Renal pelvis (tissue), 4 donors: ENCODE measurements around the gene GPR39. TPM values are rescaled to one million over a fixed set of nuclear protein-coding genes. Genes with fewer than 3 reads are reported as not detected.

Source experiments
- DNase-seq: peaks from one replicate; pipeline ENCODE4 v3.0.0-alpha.2; 2013
- polyA plus RNA-seq, 3 donors: library from polyadenylated mRNA; unstranded; fragments of 120-200 nt; gene quantifications; one replicate each; pipeline ENCODE4 v1.2.1, GENCODE V29; 2013; ENCODE audit not compliant: insufficient read length in 3 of 3

The GPR39 gene
- polyA plus RNA-seq, 3 donors, result 3.1 to 4.1 (median 4.0) TPM

- DNase-seq, result no peak
These were observed 8.8 kb upstream of the GPR39 start for GRCh38 chr2:132407784-132408183.

- no peak for DNase-seq
These were observed 4.6 kb upstream of the GPR39 start for GRCh38 chr2:132412021-132412420.

- no peak for DNase-seq
These were observed 2.5 kb upstream of the GPR39 start for GRCh38 chr2:132414081-132414480.

DNA sequence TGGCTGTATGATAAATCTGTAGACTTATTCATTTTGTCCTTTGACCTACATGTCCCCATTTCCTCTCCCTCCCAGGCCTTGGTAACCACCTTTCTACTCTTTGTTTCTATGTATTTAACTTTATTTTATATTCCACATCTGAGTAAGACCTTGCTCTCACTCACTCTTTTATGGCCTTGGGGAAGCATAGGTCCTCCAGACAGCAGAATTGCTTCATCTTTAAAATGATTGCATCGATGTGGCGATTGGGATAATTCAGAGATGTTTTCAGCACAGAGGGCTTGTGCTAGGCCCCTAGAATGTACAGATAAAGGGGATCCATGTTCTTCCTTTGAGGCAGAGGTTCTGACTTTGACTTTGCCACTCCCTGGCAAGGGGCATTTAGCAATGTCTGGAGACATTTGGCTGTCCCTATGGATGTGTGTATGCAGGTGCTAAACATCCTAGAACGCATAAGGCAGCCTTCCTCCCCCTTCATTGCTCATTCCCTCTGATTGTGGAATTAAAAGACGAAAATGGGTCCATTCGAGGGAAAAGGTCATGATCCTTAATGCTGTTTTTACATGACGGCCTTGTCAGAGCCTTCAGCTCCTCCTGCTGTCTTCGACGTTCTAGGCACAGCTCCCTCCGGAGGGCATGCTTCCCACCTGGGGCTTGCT is 1.2 kb upstream of the GPR39 start:
- no peak for DNase-seq

DNA sequence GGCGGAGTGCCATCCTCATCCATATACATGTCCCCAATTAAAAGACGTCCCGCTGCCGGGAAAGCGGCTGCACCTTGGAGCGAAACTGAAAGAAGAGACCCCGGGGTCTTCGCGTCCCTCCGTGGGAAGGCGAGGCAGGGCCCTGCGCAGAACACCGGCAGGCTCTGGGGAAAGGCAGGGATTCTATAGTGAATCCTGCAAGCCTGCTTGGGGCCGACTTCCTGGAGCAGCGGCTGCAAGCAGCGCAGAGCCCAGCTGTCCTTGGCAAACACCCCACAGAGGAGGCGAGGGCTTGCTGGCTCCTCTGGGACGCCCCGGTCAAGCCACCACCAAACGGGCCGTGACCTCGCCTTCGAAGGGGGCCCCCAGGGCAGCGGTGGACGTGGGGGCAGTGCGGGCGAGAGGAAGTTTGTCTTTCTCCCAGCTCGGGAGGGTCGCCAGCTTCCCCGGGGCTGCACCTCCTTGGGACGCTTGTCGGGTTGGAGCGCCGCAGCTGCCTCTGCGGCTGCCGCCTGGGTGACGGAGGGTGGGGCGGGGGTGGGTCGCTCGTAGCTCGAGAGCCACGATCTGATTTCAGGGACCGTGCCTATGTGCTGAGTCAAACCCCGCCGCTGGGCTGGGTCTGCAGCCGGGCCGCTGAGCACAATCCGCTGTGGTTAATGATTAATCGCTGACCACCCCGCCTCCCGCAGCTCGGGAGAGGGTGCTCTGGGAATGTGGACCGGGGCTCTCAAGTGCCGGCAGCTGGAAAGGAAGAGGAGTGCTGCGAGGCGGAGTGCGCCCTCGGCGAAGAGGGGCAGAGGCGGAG is 486 bp upstream of the GPR39 start:
- DNase-seq, result peak; percentile 87

DNA sequence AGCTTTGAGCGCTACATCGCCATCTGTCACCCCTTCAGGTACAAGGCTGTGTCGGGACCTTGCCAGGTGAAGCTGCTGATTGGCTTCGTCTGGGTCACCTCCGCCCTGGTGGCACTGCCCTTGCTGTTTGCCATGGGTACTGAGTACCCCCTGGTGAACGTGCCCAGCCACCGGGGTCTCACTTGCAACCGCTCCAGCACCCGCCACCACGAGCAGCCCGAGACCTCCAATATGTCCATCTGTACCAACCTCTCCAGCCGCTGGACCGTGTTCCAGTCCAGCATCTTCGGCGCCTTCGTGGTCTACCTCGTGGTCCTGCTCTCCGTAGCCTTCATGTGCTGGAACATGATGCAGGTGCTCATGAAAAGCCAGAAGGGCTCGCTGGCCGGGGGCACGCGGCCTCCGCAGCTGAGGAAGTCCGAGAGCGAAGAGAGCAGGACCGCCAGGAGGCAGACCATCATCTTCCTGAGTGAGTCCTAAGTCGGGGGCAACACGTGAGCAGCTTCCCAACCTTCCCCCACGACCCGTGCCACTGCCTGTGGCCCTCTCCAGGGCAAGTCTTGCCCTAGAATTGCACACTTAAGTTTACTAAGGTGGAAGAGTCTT is 928 bp downstream of the GPR39 start:
- no peak for DNase-seq

DNA sequence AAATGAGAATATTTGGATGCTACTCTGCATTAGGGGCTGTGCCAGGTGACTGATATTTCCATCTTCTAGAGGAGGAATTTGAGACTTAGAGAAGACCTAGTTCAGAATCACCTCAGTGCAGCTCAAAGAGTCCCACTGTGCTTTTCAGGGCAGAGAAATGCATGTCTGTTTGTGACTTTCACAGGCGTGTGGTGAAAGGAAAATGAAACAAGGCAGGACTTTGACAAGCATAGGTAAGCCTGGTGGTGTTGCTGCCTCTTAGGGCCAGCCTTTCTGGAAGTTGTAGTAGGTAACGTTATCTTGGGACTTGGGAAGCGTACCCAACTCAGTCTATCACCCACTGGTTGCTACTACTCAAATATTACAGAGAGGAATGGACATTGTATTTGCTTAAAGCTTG is 2.6 kb downstream of the GPR39 start:
- DNase-seq, result no peak

GRCh38 chr2:132419941-132420340 is 3.3 kb downstream of the GPR39 start:
- DNase-seq, result no peak

DNA sequence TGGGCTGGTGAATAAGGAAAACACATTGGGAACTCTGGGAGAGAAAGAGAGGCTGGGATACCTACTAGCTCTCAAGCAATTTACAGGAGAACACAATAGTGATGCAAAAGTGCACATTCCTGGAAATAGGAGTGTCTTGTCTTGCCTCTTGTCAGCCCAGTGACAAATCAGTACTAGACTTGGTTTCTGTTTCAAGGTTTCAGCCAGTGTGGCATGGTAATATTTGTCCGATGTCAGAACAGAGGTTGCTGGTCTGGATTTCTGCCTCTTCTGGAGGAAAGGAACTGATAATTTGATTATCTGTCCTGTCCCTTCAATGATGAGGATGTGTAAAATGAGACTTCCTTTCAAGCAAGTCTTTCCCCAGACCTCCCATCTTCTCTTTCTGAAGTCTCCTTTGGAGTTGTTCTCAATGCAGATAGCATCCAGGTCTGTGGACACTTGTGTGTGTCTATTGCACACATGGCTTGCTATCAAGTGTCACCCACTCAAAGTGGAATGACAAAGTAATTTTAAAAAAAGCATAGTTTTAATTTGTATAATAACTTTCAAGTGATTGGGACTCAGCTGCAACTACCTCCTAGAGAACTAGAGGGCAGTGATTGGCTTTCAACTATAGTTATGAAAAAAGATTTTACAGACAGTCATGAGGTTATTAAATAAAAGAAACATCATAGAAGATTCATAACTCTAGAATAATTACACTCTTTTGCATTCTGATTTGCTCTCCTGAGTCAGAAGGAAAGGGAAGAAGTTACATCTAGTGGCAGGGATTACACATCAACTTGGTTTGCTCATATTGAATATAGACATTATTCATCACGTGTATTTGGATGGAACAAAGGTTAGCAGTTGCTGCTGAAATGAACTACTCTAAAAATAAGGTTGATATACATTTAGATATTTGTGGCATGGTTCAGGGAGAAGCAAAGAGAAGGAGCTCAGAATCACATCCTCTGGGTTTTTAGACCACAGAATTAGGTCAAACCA is 4.5 kb downstream of the GPR39 start:
- DNase-seq, result no peak

DNA sequence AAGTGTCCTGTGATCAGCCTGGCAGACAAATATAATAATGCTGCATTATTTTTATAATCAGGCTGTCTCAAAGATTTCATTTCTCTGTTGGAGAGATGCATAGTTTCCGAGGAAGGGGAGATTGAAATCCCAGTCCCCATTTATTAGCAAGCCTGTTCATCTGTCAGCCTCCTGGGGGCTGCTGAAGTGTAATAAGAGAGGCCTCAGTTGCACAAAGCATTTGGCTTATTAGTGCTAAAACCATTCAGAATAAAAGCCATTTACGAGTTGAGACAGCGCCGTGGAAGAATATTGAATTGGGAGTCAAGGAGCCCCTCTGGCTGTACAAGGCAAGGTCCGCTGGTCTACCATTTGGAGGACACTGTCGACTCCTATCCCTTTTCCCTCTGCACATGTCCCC is 6.1 kb downstream of the GPR39 start:
- DNase-seq, result no peak

DNA sequence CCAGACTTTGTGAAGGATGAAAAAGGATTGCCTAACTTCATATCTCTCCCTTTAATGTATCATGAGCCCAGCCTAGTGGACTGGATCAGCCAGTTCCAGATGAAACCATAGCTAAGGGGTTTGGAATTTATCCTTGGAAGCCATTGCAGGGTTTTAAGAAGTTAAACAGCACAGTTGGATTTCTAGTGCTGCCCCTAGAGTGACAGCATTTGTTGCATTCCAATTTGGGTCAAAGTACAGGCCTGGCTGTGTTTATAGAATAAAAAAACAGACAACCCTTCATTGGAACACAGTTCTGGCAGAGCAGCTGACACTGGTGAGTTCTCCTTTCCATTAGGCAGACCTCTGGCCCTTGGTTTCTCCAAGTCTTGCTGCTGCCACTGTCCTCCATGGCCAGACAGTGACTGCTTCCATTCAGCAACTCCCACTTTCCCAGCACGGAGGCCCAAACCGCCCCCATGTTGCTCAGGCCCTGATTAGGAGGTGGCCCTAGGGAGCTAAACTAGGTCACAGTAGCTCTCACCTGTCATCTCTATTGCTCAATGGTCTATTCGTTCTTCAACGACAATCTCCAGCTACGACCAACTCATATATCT is 8.0 kb downstream of the GPR39 start:
- no peak for DNase-seq

DNA sequence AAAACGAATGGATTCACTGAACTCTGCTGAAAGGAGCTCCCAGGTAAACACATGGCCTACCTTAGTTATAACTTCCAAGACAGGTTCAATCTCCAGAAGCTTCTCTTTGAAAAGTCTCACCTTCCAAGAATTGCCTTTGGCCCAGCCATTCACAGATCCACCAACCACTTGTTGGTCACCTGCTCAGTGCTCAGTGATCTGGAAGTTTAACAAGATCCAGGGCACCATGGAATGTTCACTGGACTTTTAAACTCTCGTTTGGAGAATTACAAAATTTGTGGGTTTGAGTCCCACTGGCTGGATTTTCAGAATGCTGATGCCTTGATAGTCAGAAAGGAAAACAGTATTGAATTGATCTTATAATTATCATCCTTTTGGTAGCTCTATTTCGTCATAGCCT is 9.4 kb downstream of the GPR39 start:
- no peak for DNase-seq

DNA sequence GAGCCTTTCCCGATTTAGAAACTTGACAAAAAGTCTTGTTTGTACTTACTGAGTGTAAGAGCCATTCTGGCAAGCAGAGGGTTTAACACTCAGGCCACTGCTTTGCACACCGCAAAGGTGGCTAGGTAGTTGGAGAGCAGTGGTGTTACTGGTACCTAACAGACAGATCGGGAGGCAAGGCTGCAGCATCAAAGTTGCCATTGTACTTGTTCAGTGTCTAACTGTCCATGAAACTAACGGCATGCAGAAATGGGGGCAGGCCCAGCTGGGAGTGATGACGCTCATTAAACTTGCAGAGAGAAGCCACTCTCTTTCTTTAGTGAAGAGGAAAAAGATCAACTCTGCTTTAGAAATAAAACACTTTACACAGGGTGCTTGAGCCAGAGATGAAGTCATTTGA is 10.1 kb downstream of the GPR39 start:
- no peak for DNase-seq

DNA sequence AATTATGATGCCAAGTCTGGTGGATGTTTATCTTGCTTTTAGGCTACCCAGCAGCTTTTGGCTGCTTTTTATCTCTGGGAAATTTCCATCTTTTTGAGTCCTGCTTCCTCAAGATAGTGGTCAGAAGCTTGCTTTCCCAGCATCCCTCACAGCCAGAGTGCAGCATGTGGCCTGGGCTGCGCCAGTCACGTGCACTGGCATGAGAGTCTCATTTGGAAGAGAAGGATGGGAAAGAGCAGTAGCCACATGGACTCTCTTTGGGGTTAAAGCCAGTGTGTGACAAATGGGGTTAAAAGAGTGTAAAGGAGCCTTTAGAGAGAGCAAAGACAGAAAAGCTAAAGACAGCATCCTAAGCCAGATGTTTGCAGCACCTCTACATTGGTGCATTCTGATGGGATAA is 12.7 kb downstream of the GPR39 start:
- no peak for DNase-seq

- DNase-seq, result no peak
These were observed 13.5 kb downstream of the GPR39 start for GRCh38 chr2:132429941-132430573.

- DNase-seq, result no peak
These were observed 14.3 kb downstream of the GPR39 start for GRCh38 chr2:132430895-132431294.

DNA sequence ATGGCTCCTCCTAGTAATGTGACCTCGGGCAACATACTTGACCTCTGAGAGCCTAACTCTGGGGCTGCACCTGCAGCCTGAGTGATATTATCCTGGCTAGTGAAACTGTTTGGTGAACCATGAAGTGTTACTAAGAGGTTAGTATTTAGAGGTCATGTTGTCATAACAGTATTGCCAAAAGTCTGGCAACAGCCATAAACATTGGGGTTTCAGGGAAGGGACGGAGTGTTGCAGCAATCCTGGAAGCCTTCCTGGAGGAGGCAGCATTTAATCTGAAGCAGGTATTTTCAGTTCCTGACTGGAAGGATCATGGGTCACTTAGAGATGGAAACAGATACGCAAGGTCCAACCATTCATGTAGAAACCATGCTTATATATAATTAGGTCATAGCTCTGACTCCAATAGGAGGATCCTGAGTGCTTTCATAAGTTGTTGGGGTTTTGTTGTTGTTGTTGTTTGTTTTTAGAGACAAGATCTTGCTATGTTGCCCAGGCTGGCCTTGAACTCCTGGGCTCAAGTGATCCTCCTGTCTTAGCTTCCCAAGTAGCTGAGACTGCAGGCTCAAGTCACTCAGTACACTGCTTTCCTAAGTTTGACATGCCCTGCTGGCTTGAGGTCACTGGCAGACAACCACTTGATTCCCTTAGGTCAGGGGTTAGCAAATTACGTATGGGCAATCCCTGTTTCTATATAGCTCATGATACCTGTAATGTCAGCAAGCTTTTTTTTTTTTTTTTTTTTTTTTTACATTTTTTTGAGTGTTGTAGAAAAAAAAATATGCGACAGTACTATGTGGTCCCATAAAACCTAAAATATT is 21.5 kb downstream of the GPR39 start:
- no peak for DNase-seq

DNA sequence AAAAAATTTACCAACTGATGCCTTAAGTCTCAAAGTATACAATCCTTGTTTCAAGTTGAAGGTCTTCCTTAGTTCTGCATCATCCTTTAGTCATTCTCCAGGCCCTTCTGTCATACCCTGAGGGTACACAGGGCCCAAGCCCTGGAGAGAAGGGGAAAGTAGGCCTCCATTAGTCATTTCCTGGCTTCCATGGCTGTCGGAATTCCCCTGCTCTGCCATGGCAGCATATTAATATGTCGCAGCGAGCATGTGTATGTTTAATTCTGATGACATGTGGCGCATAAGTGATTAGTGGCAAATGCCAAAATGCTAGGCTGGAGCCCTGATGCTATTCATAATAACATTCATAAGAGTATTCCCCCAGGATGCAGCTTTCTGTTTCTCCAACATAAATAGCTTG is 22.1 kb downstream of the GPR39 start:
- DNase-seq, result no peak

DNA sequence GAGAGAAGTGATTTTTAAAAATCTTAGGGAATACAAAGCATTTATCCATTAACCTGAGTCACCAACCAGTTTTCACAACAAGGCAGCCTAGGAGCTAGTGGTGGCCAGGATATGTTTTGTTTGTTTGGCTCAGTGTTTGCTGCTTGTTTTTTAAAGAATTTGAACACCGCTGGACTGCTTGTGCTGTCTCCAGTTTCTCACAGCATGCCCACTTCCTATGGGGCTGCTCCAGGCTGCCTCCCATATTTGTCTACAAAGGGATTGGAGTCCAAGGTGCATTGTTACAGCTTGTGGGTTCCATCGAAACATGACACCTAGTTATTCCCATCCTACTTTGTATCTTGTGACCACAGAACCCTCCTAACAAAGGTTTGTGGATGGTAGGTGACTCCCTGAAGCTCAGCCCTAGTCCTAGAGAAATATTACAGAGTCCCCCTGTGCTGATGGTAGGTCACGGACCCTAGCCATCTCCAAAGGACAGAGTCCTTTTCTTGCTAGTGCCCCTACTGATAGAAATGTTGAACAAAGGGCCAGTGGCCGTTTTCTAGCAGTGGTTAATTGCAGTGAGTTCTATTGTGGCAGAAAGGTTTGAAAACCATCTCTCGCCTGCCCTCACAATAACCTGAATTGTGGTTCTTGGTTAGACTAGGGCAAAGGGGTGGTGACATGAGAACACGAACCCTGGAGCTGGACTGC is 23.2 kb downstream of the GPR39 start:
- DNase-seq, result no peak

DNA sequence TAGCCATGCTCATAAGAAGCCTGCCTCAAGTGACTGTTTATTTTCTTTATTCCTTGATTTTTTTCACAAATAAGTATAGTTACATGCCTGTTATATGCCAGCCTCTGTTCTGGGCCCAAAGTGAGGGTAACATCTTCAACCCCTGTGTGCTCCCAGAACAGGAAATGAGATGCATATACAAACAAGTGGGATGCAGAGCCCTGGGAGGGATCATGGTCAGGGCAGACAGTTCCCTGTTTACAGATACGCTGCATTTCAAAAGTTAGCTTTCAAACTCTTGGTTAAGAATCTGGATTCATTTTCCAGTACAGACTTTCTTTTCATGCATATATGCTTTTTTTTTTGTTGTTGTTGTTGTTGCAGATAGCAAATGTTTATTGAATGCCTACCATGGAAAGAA is 24.4 kb downstream of the GPR39 start:
- no peak for DNase-seq
